22Rv1 (cell line): ENCODE results near the gene TLR9.

Experiments used
- H3K27ac ChIP-seq: fragments of 450-650 bp; 2 replicates; pipeline ENCODE4 v1.5.1; 2017
- CTCF ChIP-seq: fragments of 450-650 bp; IDR thresholded peaks from 2 replicates; pipeline ENCODE4 v1.5.1; 2017; ENCODE audit warnings: mild to moderate bottlenecking
- ZFX ChIP-seq: fragments of 450-650 bp; IDR thresholded peaks from 2 replicates; pipeline ENCODE4 v1.6.1; 2017; ENCODE audit warnings: antibody characterized with exemption, borderline replicate concordance

The TLR9 gene

DNA sequence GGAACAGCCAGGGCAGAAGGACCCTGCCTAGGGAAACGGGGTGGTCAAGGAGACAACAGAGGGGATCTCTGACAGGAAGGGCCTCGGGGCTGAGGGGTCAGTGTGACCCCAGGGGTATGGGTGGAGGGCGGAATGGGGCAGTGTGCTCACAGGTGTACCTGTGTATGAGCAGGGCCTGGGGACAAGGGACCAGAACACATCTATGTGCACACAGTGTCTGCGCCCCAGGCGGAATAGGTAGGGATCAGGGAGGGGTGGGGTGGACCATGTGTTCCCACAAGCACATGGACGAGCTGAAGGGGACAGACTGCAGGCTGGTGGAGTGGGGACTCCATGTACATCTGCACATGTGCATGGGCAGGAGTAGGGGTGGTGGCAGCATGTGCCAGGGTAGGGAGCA, 5.0 kb upstream of the TLR9 start:
- TF ChIP-seq ZFX = no peak
- TF ChIP-seq CTCF = no peak
- no peak overlapping the region for H3K27ac ChIP-seq

- TF ChIP-seq ZFX (no peak), CTCF (no peak)
- no peak overlapping the region for H3K27ac ChIP-seq
Observed at GRCh38 chr3:52229656-52230055, 4.2 kb upstream of the TLR9 start.

DNA sequence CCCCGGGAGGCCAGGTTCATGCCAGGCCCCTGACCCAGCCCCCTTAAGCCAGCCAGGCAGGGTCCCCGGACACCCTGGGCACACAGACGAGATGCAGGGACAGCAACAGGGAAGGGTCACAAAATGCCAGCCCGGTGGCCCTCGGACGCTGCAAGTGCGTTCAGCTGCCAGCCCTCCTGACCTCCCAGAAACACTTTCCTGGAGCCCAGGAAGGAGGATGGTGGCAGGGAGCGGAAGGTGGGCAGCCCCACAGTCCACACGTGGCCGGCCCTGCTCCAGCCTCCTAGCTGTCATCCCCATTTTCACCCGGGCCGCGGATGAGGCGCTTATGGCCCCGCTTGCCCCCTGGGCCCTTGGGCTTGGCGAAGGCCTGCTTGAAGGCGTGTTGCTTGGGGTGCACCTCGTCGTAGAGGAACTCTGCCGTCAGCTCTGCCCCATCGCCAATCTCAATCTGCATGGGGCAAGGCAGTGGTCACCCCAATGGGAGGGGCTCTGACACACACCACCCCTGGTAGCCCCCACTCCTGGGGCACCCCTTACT, 3.4 kb upstream of the TLR9 start:
- TF ChIP-seq ZFX (no peak), CTCF (no peak)
- H3K27ac ChIP-seq = no peak overlapping the region

GRCh38 chr3:52228266-52228665, 2.8 kb upstream of the TLR9 start:
- TF ChIP-seq ZFX (no peak), CTCF (no peak)

DNA sequence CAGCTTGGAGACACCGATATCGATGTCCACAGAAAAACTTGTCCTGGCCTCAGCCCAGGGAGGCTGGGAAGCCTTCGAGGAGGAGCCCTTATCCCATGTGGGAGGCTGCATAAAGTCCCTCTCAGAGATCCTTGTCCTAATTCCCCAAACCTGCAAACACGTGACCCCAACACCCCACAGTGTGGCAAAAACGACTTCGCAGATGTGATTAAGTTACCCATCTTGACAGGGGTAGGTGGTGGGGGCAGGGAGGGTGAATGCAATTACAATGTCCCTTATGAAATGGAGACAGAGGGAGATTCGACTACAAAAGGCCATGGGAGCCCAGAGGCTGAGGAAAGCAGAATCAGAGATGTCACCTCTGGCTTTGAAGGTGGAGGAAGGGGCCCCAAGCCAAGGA, 2.3 kb upstream of the TLR9 start:
- TF ChIP-seq ZFX = no peak
- TF ChIP-seq CTCF = no peak
- H3K27ac ChIP-seq = no peak overlapping the region

More at GRCh38 chr3:52228266-52228665, 2.8 kb upstream of the TLR9 start:
- H3K27ac ChIP-seq = no peak overlapping the region

DNA sequence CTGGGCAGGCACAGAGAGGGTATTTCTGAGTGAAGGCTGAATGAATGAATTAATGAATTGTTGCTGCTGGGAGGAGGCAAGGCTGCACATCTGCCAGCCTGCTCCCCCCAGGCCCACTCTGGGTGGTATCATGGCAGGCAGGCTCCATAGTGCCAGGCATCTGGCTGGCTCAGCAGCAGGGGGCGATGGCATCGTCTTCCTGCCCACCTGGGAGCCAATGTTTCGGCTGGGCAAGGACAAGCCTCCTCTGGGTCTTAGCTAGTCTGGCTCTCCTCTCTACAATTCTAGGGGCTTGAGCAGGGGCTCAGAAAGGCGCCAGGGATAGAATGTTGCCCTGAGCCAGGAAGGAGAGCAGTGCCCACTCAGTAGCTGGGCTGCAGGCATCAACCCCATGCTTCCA, 1.7 kb upstream of the TLR9 start:
- TF ChIP-seq CTCF (peak; percentile 8; the same call in 1 of the 2 replicates), ZFX (no peak)
- no peak overlapping the region for H3K27ac ChIP-seq

DNA sequence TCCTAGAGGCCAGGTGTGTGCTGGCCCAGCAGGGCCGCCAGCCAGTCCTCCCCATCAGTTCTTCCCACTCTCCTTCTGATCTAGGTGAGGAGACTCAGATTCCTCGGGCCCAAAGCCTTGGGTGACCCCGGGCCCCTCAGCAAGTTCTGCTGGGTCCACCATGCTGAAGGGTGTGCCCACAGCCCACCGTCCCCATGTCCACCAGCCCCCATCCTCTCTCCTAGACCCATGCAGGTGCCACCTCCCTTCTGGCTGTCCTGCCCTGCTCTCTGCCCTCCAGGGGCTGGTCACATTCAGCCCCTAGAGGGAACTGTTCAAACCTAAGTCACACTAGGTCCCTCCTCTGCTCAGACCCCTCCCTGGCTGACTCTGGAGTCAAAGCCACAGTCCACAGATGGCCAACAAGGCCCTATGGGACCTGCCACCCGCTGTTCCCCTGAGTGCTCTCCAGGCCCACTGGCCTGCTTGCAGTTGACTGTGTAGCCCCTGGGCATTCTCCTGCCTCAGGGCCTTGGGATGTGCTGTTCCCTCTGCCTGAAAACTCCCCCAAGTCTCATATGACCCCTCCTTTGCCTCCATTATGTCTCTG, 878 bp upstream of the TLR9 start:
- TF ChIP-seq CTCF (no peak), ZFX (no peak)
- H3K27ac ChIP-seq = no peak overlapping the region
